Colonic mucosa (tissue), 4 donors: Measurements from ENCODE around the gene USH2A. TPM values are rescaled to one million over a fixed set of nuclear protein-coding genes. Genes with fewer than 3 reads are reported as not detected.

Experiments
- DNase-seq: peaks from one replicate; pipeline ENCODE4 v3.0.0-alpha.2; 2020
- H3K27ac ChIP-seq: fragments of 200-600 bp; one replicate; pipeline ENCODE4 v1.8.0; 2021
- H3K27me3 ChIP-seq: fragments of 200-600 bp; one replicate; pipeline ENCODE4 v1.8.0; 2021
- H3K36me3 ChIP-seq: fragments of 200-600 bp; one replicate; pipeline ENCODE4 v1.8.0; 2021
- H3K4me1 ChIP-seq: fragments of 200-600 bp; one replicate; pipeline ENCODE4 v1.8.0; 2021; ENCODE audit warnings: mild to moderate bottlenecking
- H3K4me3 ChIP-seq: fragments of 200-600 bp; one replicate; pipeline ENCODE4 v1.8.0; 2021
- H3K9ac ChIP-seq, 2 donors: one replicate each; pipeline ENCODE4 v1.7.0; 2013; ENCODE audit warnings: control low read depth in 2 of 2, low read depth in 2 of 2, low read length in 2 of 2
- H3K9me3 ChIP-seq: fragments of 200-600 bp; one replicate; pipeline ENCODE4 v1.8.0; 2021
- intact Hi-C: fragments of 100-400 bp; cut with DNase I; formaldehyde crosslinking; loops from one replicate; pipeline ENCODE4 v1.14.1; 2022
- total RNA-seq, 2 donors: library from RNA; stranded (reverse); fragmentation: NEBNext Ultra II Directional in 1 of 2; extraction: Animal tissue kit (Norgen Biotek cat#: 25700) in 1 of 2; gene quantifications; one replicate each; pipeline ENCODE4 v1.2.1, GENCODE V29; 2021
- TF ChIP-seq, protein P1 (sequence below): fragments of 200-600 bp; IDR thresholded peaks from one replicate; pipeline ENCODE4 v1.8.0; 2022; ENCODE audit warnings: antibody characterized with exemption, mild to moderate bottlenecking
- donor health status: healthy.
- donor health status: DM: no; HTN: no; CAD: no.
- donor health status: DM: no; HTN: no; CAD: no.

USH2A gene
- total RNA-seq, 2 donors from 2014 or later: 0.02 TPM; not detected in 1

DNA sequence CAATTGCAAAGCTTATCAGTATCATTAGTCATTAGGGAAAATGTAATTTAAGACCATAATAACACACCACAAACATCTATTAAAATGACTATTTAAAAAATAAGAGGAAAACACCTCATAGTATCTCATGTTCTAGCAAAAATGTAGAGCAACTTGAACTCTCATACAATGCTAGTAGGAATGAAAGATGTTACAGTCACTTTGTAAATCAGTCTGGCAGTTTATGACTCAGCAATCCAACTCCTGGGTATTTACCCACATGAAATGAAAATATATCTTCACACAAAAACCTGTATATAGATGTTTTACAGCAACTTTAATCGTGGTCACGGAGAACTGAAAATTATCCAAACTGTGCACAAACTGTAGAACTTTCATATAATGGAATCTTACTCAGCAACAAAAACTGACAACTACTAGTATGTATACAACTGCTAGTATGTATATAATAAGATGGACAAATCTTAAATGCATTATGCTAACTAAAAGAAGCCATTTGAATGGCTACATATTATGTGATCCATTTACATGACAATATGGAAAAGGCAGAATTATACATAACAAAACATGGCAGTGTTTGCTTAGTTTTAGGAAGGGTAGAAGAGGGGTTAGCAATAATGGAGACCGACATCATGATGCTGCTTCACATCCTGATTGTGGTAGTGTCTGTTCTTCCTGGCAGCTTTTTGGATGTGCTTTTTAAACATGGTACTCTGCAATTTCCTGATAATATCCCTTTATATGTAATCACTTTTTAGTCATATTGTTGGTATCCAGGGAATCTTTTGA, 589.1 kb downstream of the USH2A start:
- Histone ChIP-seq H3K9ac (no peak overlapping the region), H3K4me1 (no peaks in the 10 kb centered on the region), H3K9me3 (no peaks in the 10 kb centered on the region), H3K4me3 (no peak overlapping the region), H3K36me3 (no peaks in the 10 kb centered on the region), H3K27ac (no peak overlapping the region), H3K27me3 (no peaks in the 10 kb centered on the region)
- DNase-seq: no peak
- TF ChIP-seq, protein P1, sequence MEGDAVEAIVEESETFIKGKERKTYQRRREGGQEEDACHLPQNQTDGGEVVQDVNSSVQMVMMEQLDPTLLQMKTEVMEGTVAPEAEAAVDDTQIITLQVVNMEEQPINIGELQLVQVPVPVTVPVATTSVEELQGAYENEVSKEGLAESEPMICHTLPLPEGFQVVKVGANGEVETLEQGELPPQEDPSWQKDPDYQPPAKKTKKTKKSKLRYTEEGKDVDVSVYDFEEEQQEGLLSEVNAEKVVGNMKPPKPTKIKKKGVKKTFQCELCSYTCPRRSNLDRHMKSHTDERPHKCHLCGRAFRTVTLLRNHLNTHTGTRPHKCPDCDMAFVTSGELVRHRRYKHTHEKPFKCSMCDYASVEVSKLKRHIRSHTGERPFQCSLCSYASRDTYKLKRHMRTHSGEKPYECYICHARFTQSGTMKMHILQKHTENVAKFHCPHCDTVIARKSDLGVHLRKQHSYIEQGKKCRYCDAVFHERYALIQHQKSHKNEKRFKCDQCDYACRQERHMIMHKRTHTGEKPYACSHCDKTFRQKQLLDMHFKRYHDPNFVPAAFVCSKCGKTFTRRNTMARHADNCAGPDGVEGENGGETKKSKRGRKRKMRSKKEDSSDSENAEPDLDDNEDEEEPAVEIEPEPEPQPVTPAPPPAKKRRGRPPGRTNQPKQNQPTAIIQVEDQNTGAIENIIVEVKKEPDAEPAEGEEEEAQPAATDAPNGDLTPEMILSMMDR: no peak
- intact Hi-C loops: no loop called here

DNA sequence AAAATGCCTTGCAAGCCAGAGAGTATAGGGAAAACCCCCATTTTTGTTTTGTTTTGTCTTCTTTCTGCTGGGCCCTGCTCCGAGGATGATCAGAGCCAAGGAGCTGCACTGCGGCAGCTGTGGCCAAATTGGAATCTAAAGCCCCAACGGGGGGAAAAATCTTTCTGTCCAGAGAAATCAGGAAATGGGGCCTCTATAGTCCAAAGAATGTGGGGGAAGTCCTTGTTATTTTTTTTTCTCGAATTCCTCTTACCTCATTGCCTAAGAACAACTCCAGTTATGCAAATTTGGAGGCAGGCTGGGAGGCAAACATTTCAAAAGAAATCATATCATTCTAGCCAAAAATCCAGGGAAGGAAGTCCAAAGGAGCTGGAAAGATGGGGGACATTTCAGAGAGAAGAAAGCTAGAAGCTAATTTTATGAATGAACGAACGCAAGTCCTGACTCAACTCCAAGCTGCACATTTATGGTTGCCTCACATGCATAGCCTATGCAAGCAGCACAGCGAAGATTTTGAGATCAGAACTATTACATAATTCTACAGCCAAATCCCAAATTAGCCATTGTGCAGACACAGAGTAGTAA, 592.9 kb downstream of the USH2A start:
- no peaks in the 10 kb centered on the region for H3K4me1 ChIP-seq
- no peak overlapping the region for H3K4me3 ChIP-seq
- intact Hi-C loops: no loop called here
- no peaks in the 10 kb centered on the region for H3K36me3 ChIP-seq
- H3K9me3 ChIP-seq: no peaks in the 10 kb centered on the region
- no peaks in the 10 kb centered on the region for H3K27me3 ChIP-seq
- H3K9ac ChIP-seq: no peak overlapping the region
- no peak overlapping the region for H3K27ac ChIP-seq
- no peak for DNase-seq
- TF ChIP-seq, protein P1: no peak

DNA sequence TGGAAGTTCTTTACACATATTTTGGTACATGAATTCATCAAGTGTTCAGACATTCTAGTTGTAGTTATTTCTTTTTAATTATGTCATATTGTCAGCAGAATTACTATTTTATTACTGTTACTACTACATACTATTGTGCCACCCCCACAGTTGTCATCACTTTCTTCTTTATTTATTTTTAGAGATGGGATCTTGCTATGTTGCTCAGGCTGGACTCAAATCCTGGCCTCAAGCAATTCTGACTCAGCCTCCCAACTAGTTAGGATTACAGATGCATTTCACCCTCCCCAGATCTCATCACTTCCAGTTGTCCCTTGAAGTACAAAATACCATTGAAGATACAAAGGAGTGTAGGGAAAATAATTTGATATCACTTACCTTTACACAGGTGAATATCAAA, 598.2 kb downstream of the USH2A start:
- no peak overlapping the region for H3K4me3 ChIP-seq
- no peaks in the 10 kb centered on the region for H3K27me3 ChIP-seq
- H3K27ac ChIP-seq: no peak overlapping the region
- TF ChIP-seq, protein P1: no peak
- no peaks in the 10 kb centered on the region for H3K36me3 ChIP-seq
- DNase-seq: no peak
- intact Hi-C loops: no loop called here
- peaks cover 5% of the 10 kb centered on the region for H3K9me3 ChIP-seq
- H3K9ac ChIP-seq: no peak overlapping the region
- H3K4me1 ChIP-seq: no peaks in the 10 kb centered on the region

DNA sequence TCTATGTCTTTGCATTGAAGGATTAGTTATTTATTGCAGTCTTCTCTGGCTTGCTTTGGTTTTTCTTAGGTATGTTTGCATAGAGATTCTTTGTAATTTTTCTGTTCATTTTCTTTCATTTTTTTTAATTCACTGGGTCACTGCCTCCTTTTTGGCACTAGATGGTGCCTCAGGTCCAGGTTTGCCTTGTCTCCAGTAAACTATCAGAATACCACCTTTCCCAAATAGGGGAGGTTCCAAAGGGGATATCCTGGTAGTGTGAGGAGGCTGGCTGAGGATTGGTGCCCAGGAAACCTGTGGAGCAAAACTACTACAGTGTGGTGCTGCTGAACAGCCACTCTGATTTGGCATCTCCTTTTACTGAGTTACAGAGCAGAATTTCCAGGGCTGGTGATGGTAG, 599.0 kb downstream of the USH2A start:
- Histone ChIP-seq H3K27me3 (no peaks in the 10 kb centered on the region), H3K36me3 (no peaks in the 10 kb centered on the region), H3K4me1 (no peaks in the 10 kb centered on the region), H3K9me3 (peaks cover 5% of the 10 kb centered on the region), H3K9ac (no peak overlapping the region), H3K27ac (no peak overlapping the region), H3K4me3 (no peak overlapping the region)
- no peak for DNase-seq
- TF ChIP-seq, protein P1: no peak
- intact Hi-C loops: no loop called here

DNA sequence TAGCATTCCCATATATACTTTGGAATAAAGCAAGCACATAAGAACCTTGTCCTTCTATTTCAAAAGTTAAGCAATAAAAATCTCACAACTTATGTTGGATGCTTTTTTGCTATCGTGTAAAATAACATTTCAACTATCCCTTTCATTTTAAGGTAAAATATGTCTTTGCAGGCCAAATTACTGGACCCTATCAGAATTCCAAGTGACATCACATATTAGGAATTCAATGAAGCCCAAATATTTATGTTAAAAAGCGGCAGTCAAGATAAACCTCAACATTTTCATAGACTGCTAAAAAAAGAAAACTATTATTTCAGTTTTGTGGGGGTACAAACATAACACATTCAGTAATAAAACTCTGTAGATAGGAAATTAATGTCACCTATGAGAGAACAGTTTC, 604.1 kb downstream of the USH2A start:
- Histone ChIP-seq H3K4me1 (no peaks in the 10 kb centered on the region), H3K27me3 (no peaks in the 10 kb centered on the region), H3K36me3 (no peaks in the 10 kb centered on the region), H3K27ac (no peak overlapping the region), H3K4me3 (no peak overlapping the region), H3K9ac (no peak overlapping the region), H3K9me3 (peaks cover 5% of the 10 kb centered on the region)
- no peak for DNase-seq
- TF ChIP-seq, protein P1: no peak
- intact Hi-C loops: no loop called here
